Lower leg skin (tissue), 4 donors: ENCODE results near the gene A3GALT2. TPM values are rescaled to one million over a fixed set of nuclear protein-coding genes. Genes with fewer than 3 reads are reported as not detected.
"Not testable (repeated sequence)": the region's sequence is repeated elsewhere in the genome, so short reads cannot be mapped to it uniquely, and the experiment has no call there.

Source experiments
- DNase-seq, 2 donors: peaks; one replicate each; pipeline ENCODE4 v3.0.0-alpha.2; 2019; ENCODE audit warnings: low spot score in 2 of 2
- H3K4me3 ChIP-seq: fragments of 200-600 bp; sonication (generic); 2 replicates; pipeline ENCODE4 v1.5.1; 2017; ENCODE audit warnings: mild to moderate bottlenecking, low read depth; ENCODE audit not compliant: poor library complexity, severe bottlenecking
- POLR2A ChIP-seq, 2 donors: fragments of 450-650 bp; IDR thresholded peaks; one replicate each; pipeline ENCODE4 v1.6.1; 2016 to 2017; ENCODE audit warnings: antibody characterized with exemption in 2 of 2, mild to moderate bottlenecking in 1 of 2, moderate library complexity in 1 of 2
- WGBS, 2 donors: methylation state at CpG; one replicate each; pipeline ENCODE4 v1.1.5; 2018; 5-methylcytosine and 5-hydroxymethylcytosine counted together
- intact Hi-C: fragments of 100-400 bp; cut with DNase I; formaldehyde crosslinking; loops from one replicate; pipeline ENCODE4 v1.15.0; 2023; ENCODE audit warnings: low total_unique reads
- total RNA-seq, 4 donors: library from RNA; depleted of rRNA; stranded (reverse); fragments of >200 nt; gene quantifications; one replicate each; pipeline ENCODE4 v1.1.0, GENCODE V29; 2016
- TF ChIP-seq, protein P1 (sequence below), 3 donors: fragments of 450-650 bp; IDR thresholded peaks; one replicate each; pipeline ENCODE4 v1.5.1; 2016; ENCODE audit warnings: antibody characterized with exemption in 3 of 3, mild to moderate bottlenecking in 3 of 3, moderate library complexity in 2 of 3

A3GALT2 gene
- total RNA-seq, 4 donors from 2014 or later, result not detected

GRCh38 chr1:33292726-33293340 is 28.1 kb downstream of the A3GALT2 start:
- DNase-seq, result no peak
- intact Hi-C loops, result loop anchor here (10.0 kb wide), 1 partner anchor 322 kb away; no protein-coding TSS in a partner anchor
- TF ChIP-seq, protein P1, sequence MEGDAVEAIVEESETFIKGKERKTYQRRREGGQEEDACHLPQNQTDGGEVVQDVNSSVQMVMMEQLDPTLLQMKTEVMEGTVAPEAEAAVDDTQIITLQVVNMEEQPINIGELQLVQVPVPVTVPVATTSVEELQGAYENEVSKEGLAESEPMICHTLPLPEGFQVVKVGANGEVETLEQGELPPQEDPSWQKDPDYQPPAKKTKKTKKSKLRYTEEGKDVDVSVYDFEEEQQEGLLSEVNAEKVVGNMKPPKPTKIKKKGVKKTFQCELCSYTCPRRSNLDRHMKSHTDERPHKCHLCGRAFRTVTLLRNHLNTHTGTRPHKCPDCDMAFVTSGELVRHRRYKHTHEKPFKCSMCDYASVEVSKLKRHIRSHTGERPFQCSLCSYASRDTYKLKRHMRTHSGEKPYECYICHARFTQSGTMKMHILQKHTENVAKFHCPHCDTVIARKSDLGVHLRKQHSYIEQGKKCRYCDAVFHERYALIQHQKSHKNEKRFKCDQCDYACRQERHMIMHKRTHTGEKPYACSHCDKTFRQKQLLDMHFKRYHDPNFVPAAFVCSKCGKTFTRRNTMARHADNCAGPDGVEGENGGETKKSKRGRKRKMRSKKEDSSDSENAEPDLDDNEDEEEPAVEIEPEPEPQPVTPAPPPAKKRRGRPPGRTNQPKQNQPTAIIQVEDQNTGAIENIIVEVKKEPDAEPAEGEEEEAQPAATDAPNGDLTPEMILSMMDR (IDR thresholded peaks at IDR 0.05), result no peak
- no peak for TF ChIP-seq POLR2A (IDR thresholded peaks at IDR 0.05)
- no peak overlapping the region for H3K4me3 ChIP-seq
- 74 to 77% methylated on average over 13 of the region's 13 CpGs for WGBS, 2 donors

- WGBS, 2 donors, result 92 to 100% methylated on average over 1 of the region's 2 CpGs
- intact Hi-C loops, result loop anchor here (10.0 kb wide), 1 partner anchor 324 kb away; no protein-coding TSS in a partner anchor
- H3K4me3 ChIP-seq, DNase-seq: not testable (repeated sequence)
Measured at GRCh38 chr1:33290615-33291014, 30.3 kb downstream of the A3GALT2 start.

DNA sequence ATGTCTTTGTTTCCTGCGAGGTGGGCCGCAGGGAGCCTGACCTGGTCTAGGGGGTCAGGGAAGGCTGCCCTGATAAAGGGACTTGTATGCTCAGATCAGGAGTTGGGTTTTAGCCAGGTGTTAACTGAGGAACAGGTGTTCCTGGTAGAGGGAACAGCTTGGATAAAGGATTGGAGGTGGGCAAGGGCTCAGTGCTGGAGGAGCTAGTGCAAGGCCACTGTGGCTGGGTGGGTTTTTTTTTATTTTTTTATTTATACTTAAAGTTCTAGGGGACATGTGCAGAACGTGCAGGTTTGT is 31.1 kb downstream of the A3GALT2 start:
- WGBS, 2 donors, result 93 to 96% methylated on average over 3 of the region's 3 CpGs
- DNase-seq, result no peak
- no peak for TF ChIP-seq POLR2A (IDR thresholded peaks at IDR 0.05)
- TF ChIP-seq, protein P1 (IDR thresholded peaks at IDR 0.05), result no peak
- H3K4me3 ChIP-seq, result no peak overlapping the region
- intact Hi-C loops, result loop anchor here (10.0 kb wide), 2 partner anchors 175 to 325 kb away; no protein-coding TSS in a partner anchor

DNA sequence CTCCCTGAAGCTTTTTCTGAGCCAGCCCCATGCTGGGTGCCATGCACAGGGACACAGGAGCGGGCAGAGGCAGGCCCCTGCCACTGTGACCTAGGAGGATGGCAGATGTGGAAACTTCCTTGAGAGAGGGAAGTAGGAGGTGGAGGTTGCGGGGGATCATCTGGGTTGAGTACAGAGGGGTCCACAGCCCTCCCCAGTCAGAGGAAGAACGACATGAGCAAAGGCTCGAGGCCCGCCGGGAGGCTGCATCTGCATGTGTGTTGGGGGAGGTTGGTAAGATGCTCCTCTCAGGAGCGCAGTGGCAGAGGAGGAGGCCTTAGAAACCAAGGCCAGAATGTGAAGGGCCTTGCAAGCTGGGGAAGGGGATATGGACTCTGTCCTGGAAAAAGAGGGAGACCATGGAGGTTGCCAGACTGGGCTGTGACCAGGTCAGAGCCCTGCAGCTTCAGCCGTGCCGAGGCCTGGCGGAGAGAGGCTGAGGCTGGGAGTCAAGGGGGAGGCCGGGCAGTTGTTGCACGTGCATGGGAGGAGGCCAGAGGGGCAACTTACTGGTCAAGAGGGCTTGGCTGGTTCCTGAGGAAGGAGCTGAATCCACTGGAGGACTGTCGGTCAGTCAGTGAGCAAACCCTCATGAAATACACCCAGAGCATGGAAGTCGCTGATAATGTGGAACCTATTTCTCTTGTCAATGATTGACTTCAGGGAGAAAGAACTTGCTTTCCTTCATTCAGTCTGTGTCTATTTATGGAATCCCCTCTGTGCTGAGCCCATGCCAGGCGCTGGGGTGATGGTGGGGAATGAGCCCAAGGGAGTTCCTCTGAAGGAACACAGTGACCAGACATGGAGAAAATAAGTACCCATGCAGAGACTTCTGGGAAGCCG is 31.7 kb downstream of the A3GALT2 start:
- no peak overlapping the region for H3K4me3 ChIP-seq
- intact Hi-C loops, result loop anchor here (10.0 kb wide), 1 partner anchor 176 kb away; no protein-coding TSS in a partner anchor
- 87 to 92% methylated on average over 16 of the region's 16 CpGs for WGBS, 2 donors
- TF ChIP-seq POLR2A (IDR thresholded peaks at IDR 0.05), result no peak
- TF ChIP-seq, protein P1 (IDR thresholded peaks at IDR 0.05), result no peak
- DNase-seq, result peak in 1 of 2 donors; percentile 83

- intact Hi-C loops, result loop anchor here (10.0 kb wide), 1 partner anchor 177 kb away; no protein-coding TSS in a partner anchor
- no peak overlapping the region for H3K4me3 ChIP-seq
- TF ChIP-seq, protein P1 (IDR thresholded peaks at IDR 0.05), result no peak
- no peak for DNase-seq
- WGBS, 2 donors, result 60 to 65% methylated on average over 2 of the region's 2 CpGs
Measured at GRCh38 chr1:33287317-33287716, 33.6 kb downstream of the A3GALT2 start.
